HEK293 (cell line): ENCODE measurements around the gene PRKCG.

ENCODE experiments used
- CTCF ChIP-seq: fragments of 450-650 bp; formaldehyde crosslinking; IDR thresholded peaks from 2 replicates; pipeline ENCODE4 v1.5.1; 2016; ENCODE audit warnings: missing biosample characterization, missing genetic modification characterization
- PBX3 ChIP-seq: sonication (generic); formaldehyde crosslinking; IDR thresholded peaks from 2 replicates; pipeline ENCODE4 v1.8.1; 2022; ENCODE audit warnings: mild to moderate bottlenecking, moderate library complexity, missing genetic modification reagents
- REPIN1 ChIP-seq: fragments of 450-650 bp; formaldehyde crosslinking; IDR thresholded peaks from 2 replicates; pipeline ENCODE4 v1.5.1; 2017; ENCODE audit warnings: missing biosample characterization, missing genetic modification characterization, low read depth
- SP3 ChIP-seq: fragments of 450-650 bp; formaldehyde crosslinking; IDR thresholded peaks from 2 replicates; pipeline ENCODE4 v1.5.1; 2016; ENCODE audit warnings: missing biosample characterization, missing genetic modification characterization
- TRIM28 ChIP-seq: IDR thresholded peaks from 2 replicates; pipeline ENCODE4 v1.6.1; 2011; ENCODE audit warnings: low read length, control low read depth, borderline replicate concordance
- ZBTB49 ChIP-seq: fragments of 450-650 bp; formaldehyde crosslinking; IDR thresholded peaks from 2 replicates; pipeline ENCODE4 v1.5.1; 2016; ENCODE audit warnings: missing biosample characterization, missing genetic modification characterization, low read depth
- ZNF302 ChIP-seq: fragments of 450-650 bp; formaldehyde crosslinking; IDR thresholded peaks from 2 replicates; pipeline ENCODE4 v1.5.1; 2016; ENCODE audit warnings: missing biosample characterization, missing genetic modification characterization, low read depth
- ZNF416 ChIP-seq: fragments of 450-650 bp; formaldehyde crosslinking; IDR thresholded peaks from 2 replicates; pipeline ENCODE4 v1.5.1; 2016; ENCODE audit warnings: missing biosample characterization, missing genetic modification characterization
- ZNF549 ChIP-seq: fragments of 450-650 bp; IDR thresholded peaks from 2 replicates; pipeline ENCODE4 v1.5.1; 2018; ENCODE audit warnings: missing biosample characterization, missing genetic modification characterization, mild to moderate bottlenecking, inconsistent platforms, moderate library complexity
- ZNF560 ChIP-seq: fragments of 450-650 bp; formaldehyde crosslinking; IDR thresholded peaks from 2 replicates; pipeline ENCODE4 v1.5.1; 2017; ENCODE audit warnings: missing biosample characterization, missing genetic modification characterization, borderline replicate concordance
- ZSCAN16 ChIP-seq: fragments of 450-650 bp; formaldehyde crosslinking; IDR thresholded peaks from 2 replicates; pipeline ENCODE4 v1.5.1; 2016; ENCODE audit warnings: missing biosample characterization, missing genetic modification characterization
- TF ChIP-seq, protein P1 (sequence below): fragments of 450-650 bp; IDR thresholded peaks from 2 replicates; pipeline ENCODE4 v1.5.1; 2018; ENCODE audit warnings: missing biosample characterization, mild to moderate bottlenecking, missing genetic modification characterization

DNA sequence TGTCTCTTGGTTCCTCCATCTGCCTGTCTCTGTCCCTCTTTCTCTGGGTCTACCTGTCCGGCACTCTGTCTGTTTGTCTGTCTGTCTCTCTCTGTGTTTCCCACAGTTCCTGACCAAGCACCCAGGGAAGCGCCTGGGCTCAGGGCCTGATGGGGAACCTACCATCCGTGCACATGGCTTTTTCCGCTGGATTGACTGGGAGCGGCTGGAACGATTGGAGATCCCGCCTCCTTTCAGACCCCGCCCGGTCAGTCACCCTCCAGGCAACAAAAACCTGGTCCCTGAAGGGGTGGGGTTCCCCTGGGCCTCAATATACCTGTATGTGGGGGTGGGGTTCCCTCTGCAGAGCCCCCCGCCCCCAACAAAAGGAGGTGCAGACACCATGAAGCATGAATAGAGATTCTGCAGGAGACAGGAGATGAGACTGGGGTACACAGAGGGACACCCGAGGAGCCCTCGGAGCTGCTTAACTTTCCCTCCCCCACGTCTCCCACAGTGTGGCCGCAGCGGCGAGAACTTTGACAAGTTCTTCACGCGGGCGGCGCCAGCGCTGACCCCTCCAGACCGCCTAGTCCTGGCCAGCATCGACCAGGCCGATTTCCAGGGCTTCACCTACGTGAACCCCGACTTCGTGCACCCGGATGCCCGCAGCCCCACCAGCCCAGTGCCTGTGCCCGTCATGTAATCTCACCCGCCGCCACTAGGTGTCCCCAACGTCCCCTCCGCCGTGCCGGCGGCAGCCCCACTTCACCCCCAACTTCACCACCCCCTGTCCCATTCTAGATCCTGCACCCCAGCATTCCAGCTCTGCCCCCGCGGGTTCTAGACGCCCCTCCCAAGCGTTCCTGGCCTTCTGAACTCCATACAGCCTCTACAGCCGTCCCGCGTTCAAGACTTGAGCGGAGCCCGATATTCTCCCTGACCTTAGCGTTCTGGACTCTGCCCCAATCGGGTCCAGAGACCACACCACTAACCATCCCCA, 24.5 kb downstream of the PRKCG start:
- TF ChIP-seq REPIN1 (no peak), CTCF (peak; percentile 79), ZNF560 (tag by site-specific recombination) (no peak), ZNF416 (no peak), ZNF302 (tag by site-specific recombination) (no peak), SP3 (tag by site-specific recombination) (no peak), ZNF549 (tag by site-specific recombination) (no peak), PBX3 (no peak), ZBTB49 (tag by site-specific recombination) (no peak), TRIM28 (no peak), ZSCAN16 (tag by site-specific recombination) (no peak)
- TF ChIP-seq, protein P1, sequence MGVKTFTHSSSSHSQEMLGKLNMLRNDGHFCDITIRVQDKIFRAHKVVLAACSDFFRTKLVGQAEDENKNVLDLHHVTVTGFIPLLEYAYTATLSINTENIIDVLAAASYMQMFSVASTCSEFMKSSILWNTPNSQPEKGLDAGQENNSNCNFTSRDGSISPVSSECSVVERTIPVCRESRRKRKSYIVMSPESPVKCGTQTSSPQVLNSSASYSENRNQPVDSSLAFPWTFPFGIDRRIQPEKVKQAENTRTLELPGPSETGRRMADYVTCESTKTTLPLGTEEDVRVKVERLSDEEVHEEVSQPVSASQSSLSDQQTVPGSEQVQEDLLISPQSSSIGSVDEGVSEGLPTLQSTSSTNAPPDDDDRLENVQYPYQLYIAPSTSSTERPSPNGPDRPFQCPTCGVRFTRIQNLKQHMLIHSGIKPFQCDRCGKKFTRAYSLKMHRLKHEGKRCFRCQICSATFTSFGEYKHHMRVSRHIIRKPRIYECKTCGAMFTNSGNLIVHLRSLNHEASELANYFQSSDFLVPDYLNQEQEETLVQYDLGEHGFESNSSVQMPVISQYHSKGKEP (tag by site-specific recombination): no peak
